ENCODE results near the gene PRR5L. TPM values are rescaled to one million over a fixed set of nuclear protein-coding genes. Genes with fewer than 3 reads are reported as not detected.

The PRR5L gene
- total and polyA plus RNA-seq, 9 donors, result 6.7 to 10.4 (median 7.1) TPM

- Histone ChIP-seq H3K4me3 (ENCODE audit: low read length) (no peak overlapping the region), H3K27ac (ENCODE audit: low read length) (no peak overlapping the region), H3K9me3 (replicated peaks; ENCODE audit: control insufficient read depth, low read depth, low read length) (no peaks in the 10 kb centered on the region), H3K36me3 (ENCODE audit: control insufficient read depth, insufficient read depth, low read length) (no peaks in the 10 kb centered on the region), H3K4me1 (ENCODE audit: control insufficient read depth, insufficient read depth, low read length) (no peaks in the 10 kb centered on the region), H3K27me3 (ENCODE audit: control insufficient read depth, insufficient read depth, low read length) (no peaks in the 10 kb centered on the region)
- no peak for DNase-seq
- WGBS (ENCODE audit: insufficient coverage), result 33% methylated on average over 2 of the region's 6 CpGs
Measured at GRCh38 chr11:36354221-36355003, 58.3 kb downstream of the PRR5L start.

DNA sequence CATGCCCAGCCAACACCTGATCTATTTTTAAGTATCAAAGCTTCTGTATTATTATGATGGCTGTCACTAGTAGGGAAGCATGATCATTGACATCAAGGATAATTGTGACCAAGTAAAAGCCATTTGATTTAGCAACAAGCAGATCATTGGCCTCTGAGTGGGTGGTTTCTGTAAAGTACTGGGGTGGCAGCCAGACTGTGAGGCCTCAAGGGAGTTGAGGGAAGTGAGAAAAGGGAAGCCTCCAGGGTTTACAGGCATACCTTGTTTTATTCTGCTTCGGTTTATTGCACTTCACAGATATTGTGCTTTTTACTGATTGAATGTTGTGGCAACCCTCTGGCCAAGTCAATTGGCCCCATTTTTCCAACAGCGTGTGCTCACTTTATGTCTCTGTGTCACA, 60.1 kb downstream of the PRR5L start:
- no peaks in the 10 kb centered on the region for H3K4me1 ChIP-seq (ENCODE audit: control insufficient read depth, insufficient read depth, low read length)
- H3K27me3 ChIP-seq (ENCODE audit: control insufficient read depth, insufficient read depth, low read length), result no peaks in the 10 kb centered on the region
- 80% methylated on average over 1 of the region's 2 CpGs for WGBS (ENCODE audit: insufficient coverage)
- no peaks in the 10 kb centered on the region for H3K9me3 ChIP-seq (replicated peaks; ENCODE audit: control insufficient read depth, low read depth, low read length)
- no peak overlapping the region for H3K27ac ChIP-seq (ENCODE audit: low read length)
- DNase-seq, result peak; percentile 34
- H3K36me3 ChIP-seq (ENCODE audit: control insufficient read depth, insufficient read depth, low read length), result no peaks in the 10 kb centered on the region
- no peak overlapping the region for H3K4me3 ChIP-seq (ENCODE audit: low read length)

DNA sequence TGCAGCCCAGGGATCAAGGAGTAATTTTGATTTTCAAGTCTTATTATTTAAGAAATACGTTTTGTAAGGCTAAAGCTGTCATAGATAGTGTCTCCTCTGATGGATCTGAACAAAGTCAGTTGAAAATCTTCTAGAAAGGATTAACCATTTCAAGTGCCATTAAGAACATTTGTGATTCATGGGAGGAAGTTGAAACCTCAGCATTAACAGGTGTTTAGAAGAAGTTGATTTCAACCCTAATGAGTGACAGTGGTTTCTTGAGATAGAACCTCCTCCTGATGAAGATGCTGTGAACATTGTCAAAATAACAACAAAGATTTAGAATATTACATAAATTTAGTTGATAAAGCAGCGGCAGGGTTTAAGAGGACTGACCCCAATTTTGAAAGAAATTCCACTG, 61.7 kb downstream of the PRR5L start:
- no peak overlapping the region for H3K27ac ChIP-seq (ENCODE audit: low read length)
- no peak for DNase-seq
- no CpG with 5 or more reads among the region's 2 CpGs for WGBS (ENCODE audit: insufficient coverage)
- H3K27me3 ChIP-seq (ENCODE audit: control insufficient read depth, insufficient read depth, low read length), result peaks cover 3% of the 10 kb centered on the region
- H3K4me3 ChIP-seq (ENCODE audit: low read length), result no peak overlapping the region
- H3K9me3 ChIP-seq (replicated peaks; ENCODE audit: control insufficient read depth, low read depth, low read length), result no peaks in the 10 kb centered on the region
- H3K36me3 ChIP-seq (ENCODE audit: control insufficient read depth, insufficient read depth, low read length), result no peaks in the 10 kb centered on the region
- H3K4me1 ChIP-seq (ENCODE audit: control insufficient read depth, insufficient read depth, low read length), result peaks cover 4% of the 10 kb centered on the region

- H3K4me1 ChIP-seq (ENCODE audit: control insufficient read depth, insufficient read depth, low read length), result peaks cover 5% of the 10 kb centered on the region
- WGBS (ENCODE audit: insufficient coverage), result no CpG with 5 or more reads among the region's 3 CpGs
- no peak for DNase-seq
Measured at GRCh38 chr11:36358436-36358835, 62.3 kb downstream of the PRR5L start.

GRCh38 chr11:36360318-36360717, 64.2 kb downstream of the PRR5L start:
- Histone ChIP-seq H3K4me3 (ENCODE audit: low read length) (no peak overlapping the region), H3K27ac (ENCODE audit: low read length) (no peak overlapping the region), H3K9me3 (replicated peaks; ENCODE audit: control insufficient read depth, low read depth, low read length) (no peaks in the 10 kb centered on the region), H3K4me1 (ENCODE audit: control insufficient read depth, insufficient read depth, low read length) (peaks cover 7% of the 10 kb centered on the region), H3K36me3 (ENCODE audit: control insufficient read depth, insufficient read depth, low read length) (no peaks in the 10 kb centered on the region), H3K27me3 (ENCODE audit: control insufficient read depth, insufficient read depth, low read length) (peaks cover 3% of the 10 kb centered on the region)
- no peak for DNase-seq
- WGBS (ENCODE audit: insufficient coverage), result 100% methylated on average over 1 of the region's 3 CpGs

More at GRCh38 chr11:36358436-36358835, 62.3 kb downstream of the PRR5L start:
- H3K27ac ChIP-seq (ENCODE audit: low read length), result no peak overlapping the region
- peaks cover 3% of the 10 kb centered on the region for H3K27me3 ChIP-seq (ENCODE audit: control insufficient read depth, insufficient read depth, low read length)
- no peak overlapping the region for H3K4me3 ChIP-seq (ENCODE audit: low read length)
- H3K36me3 ChIP-seq (ENCODE audit: control insufficient read depth, insufficient read depth, low read length), result no peaks in the 10 kb centered on the region
- H3K9me3 ChIP-seq (replicated peaks; ENCODE audit: control insufficient read depth, low read depth, low read length), result no peaks in the 10 kb centered on the region

DNA sequence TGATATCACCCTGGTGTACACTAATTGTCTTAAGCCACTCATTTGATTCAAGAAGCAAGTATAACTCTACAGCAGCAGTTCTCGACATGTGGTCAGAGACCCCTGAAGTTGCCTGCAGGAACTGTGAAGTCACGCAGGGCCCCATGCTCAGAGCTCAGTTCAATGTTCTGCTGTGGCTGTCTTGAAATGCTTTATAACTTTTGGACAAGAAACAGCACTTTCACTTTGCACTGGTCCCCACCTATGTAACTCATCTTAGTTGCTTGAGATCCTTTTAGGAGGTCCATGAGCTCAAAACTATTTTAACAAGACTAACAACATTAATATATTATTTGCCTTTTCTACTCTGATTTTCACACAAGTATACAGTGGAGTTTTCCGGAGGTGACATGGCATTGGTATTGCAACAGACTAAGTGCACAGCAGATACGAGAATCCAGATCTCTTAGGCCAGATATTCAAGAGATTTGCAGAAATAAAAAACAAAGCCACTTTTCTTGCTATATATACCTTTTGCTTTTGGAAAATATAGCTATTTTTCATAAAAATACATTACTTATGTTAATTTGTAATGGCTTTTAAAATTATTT, 64.8 kb downstream of the PRR5L start:
- peaks cover 7% of the 10 kb centered on the region for H3K4me1 ChIP-seq (ENCODE audit: control insufficient read depth, insufficient read depth, low read length)
- H3K27ac ChIP-seq (ENCODE audit: low read length), result no peak overlapping the region
- H3K36me3 ChIP-seq (ENCODE audit: control insufficient read depth, insufficient read depth, low read length), result no peaks in the 10 kb centered on the region
- WGBS (ENCODE audit: insufficient coverage), result 17% methylated on average over 2 of the region's 4 CpGs
- H3K4me3 ChIP-seq (ENCODE audit: low read length), result no peak overlapping the region
- peaks cover 3% of the 10 kb centered on the region for H3K27me3 ChIP-seq (ENCODE audit: control insufficient read depth, insufficient read depth, low read length)
- no peaks in the 10 kb centered on the region for H3K9me3 ChIP-seq (replicated peaks; ENCODE audit: control insufficient read depth, low read depth, low read length)
- DNase-seq, result no peak

GRCh38 chr11:36361472-36361871, 65.4 kb downstream of the PRR5L start:
- peaks cover 7% of the 10 kb centered on the region for H3K4me1 ChIP-seq (ENCODE audit: control insufficient read depth, insufficient read depth, low read length)
- no peak overlapping the region for H3K4me3 ChIP-seq (ENCODE audit: low read length)
- no peaks in the 10 kb centered on the region for H3K9me3 ChIP-seq (replicated peaks; ENCODE audit: control insufficient read depth, low read depth, low read length)
- H3K36me3 ChIP-seq (ENCODE audit: control insufficient read depth, insufficient read depth, low read length), result no peaks in the 10 kb centered on the region
- H3K27me3 ChIP-seq (ENCODE audit: control insufficient read depth, insufficient read depth, low read length), result peaks cover 3% of the 10 kb centered on the region
- no peak overlapping the region for H3K27ac ChIP-seq (ENCODE audit: low read length)
- no peak for DNase-seq
- WGBS (ENCODE audit: insufficient coverage), result no CpG with 5 or more reads among the region's 1 CpG

- Histone ChIP-seq H3K4me3 (ENCODE audit: low read length) (no peak overlapping the region), H3K27me3 (ENCODE audit: control insufficient read depth, insufficient read depth, low read length) (peaks cover 3% of the 10 kb centered on the region), H3K9me3 (replicated peaks; ENCODE audit: control insufficient read depth, low read depth, low read length) (no peaks in the 10 kb centered on the region), H3K36me3 (ENCODE audit: control insufficient read depth, insufficient read depth, low read length) (no peaks in the 10 kb centered on the region), H3K4me1 (ENCODE audit: control insufficient read depth, insufficient read depth, low read length) (peaks cover 7% of the 10 kb centered on the region), H3K27ac (ENCODE audit: low read length) (no peak overlapping the region)
- 10% methylated on average over 5 of the region's 11 CpGs for WGBS (ENCODE audit: insufficient coverage)
- peak; percentile 34 for DNase-seq
Measured at GRCh38 chr11:36361901-36362391, 65.9 kb downstream of the PRR5L start.

GRCh38 chr11:36362902-36363301, 66.8 kb downstream of the PRR5L start:
- Histone ChIP-seq H3K36me3 (ENCODE audit: control insufficient read depth, insufficient read depth, low read length) (no peaks in the 10 kb centered on the region), H3K9me3 (replicated peaks; ENCODE audit: control insufficient read depth, low read depth, low read length) (no peaks in the 10 kb centered on the region), H3K27me3 (ENCODE audit: control insufficient read depth, insufficient read depth, low read length) (peaks cover 3% of the 10 kb centered on the region), H3K4me1 (ENCODE audit: control insufficient read depth, insufficient read depth, low read length) (peaks cover 7% of the 10 kb centered on the region), H3K4me3 (ENCODE audit: low read length) (no peak overlapping the region), H3K27ac (ENCODE audit: low read length) (no peak overlapping the region)
- no CpG with 5 or more reads among the region's 4 CpGs for WGBS (ENCODE audit: insufficient coverage)
- DNase-seq, result no peak

- H3K27ac ChIP-seq (ENCODE audit: low read length), result peak overlapping the region; percentile 49
- DNase-seq, result no peak
- H3K4me1 ChIP-seq (ENCODE audit: control insufficient read depth, insufficient read depth, low read length), result peaks cover 7% of the 10 kb centered on the region
- H3K27me3 ChIP-seq (ENCODE audit: control insufficient read depth, insufficient read depth, low read length), result peaks cover 3% of the 10 kb centered on the region
- no peak overlapping the region for H3K4me3 ChIP-seq (ENCODE audit: low read length)
- H3K36me3 ChIP-seq (ENCODE audit: control insufficient read depth, insufficient read depth, low read length), result no peaks in the 10 kb centered on the region
- 56% methylated on average over 2 of the region's 5 CpGs for whole genome bisulfite sequencing (ENCODE audit: insufficient coverage)
- H3K9me3 ChIP-seq (replicated peaks; ENCODE audit: control insufficient read depth, low read depth, low read length), result no peaks in the 10 kb centered on the region
Measured at GRCh38 chr11:36363361-36364268, 67.5 kb downstream of the PRR5L start.

Data from muscle of leg (tissue), 11 donors.